Endothelial cell of umbilical vein (primary cell): ENCODE measurements around the gene ADCY5. TPM values are rescaled to one million over a fixed set of nuclear protein-coding genes. Genes with fewer than 3 reads are reported as not detected.

Experiments
- BruUV-seq: library from RNA; stranded (reverse); fragments of 400-500 nt; replicated peaks from 2 replicates; lab custom pipeline; 2021; lab: Mats Ljungman, UMichigan
- CTCF ChIA-PET: fragments of 300-600, 350-600 bp; sonication (Branson Sonifier 250); formaldehyde crosslinking; loops from one replicate; lab custom pipeline; 2021; ENCODE audit warnings: antibody characterized with exemption, inconsistent platforms; lab: Charles Lee
- POLR2A ChIA-PET: fragments of 300-600, 350-600 bp; sonication (Branson Sonifier 250); formaldehyde crosslinking; loops from one replicate; lab custom pipeline; 2021; ENCODE audit warnings: antibody characterized with exemption, inconsistent platforms; lab: Charles Lee
- DNase-seq: peaks from one replicate; pipeline ENCODE4 v3.0.0-alpha.2; 2011; ENCODE audit warnings: low read depth, low spot score
- FAIRE-seq: peaks from 2 replicates; lab custom pipeline; 2011; peaks lifted over from hg19 to GRCh38; lab: Jason Lieb, UNC
- H2AFZ ChIP-seq: 2 replicates; pipeline ENCODE4 v1.6.0; 2012; ENCODE audit warnings: low read depth, low read length, control low read depth, inconsistent platforms
- H3K27ac ChIP-seq: 2 replicates; pipeline ENCODE4 v1.5.1; 2011; ENCODE audit warnings: low read depth, mild to moderate bottlenecking, control low read depth, low read length, moderate library complexity; ENCODE audit not compliant: insufficient read depth
- H3K27me3 ChIP-seq, 2 experiments: 2 replicates each; pipeline versions ENCODE4 v1.6.0 to v1.6.1; 2011; ENCODE audit warnings: low read length in 2 of 2, mixed read lengths in 1 of 2; ENCODE audit not compliant: control insufficient read depth in 2 of 2, insufficient read depth in 2 of 2
- H3K36me3 ChIP-seq, 2 experiments: 2 replicates in 1 of 2; 3 replicates in 1 of 2; pipeline ENCODE4 v1.5.1; 2011; ENCODE audit warnings: low read length in 2 of 2, mild to moderate bottlenecking in 1 of 2, moderate library complexity in 1 of 2; ENCODE audit not compliant: control insufficient read depth in 2 of 2, insufficient read depth in 2 of 2; ENCODE audit errors: extremely low read depth in 1 of 2
- H3K4me1 ChIP-seq: 3 replicates; pipeline ENCODE4 v1.5.1; 2011; ENCODE audit warnings: mild to moderate bottlenecking, low read length; ENCODE audit not compliant: control insufficient read depth, insufficient read depth; ENCODE audit errors: extremely low read depth
- H3K4me2 ChIP-seq: 2 replicates; pipeline ENCODE4 v1.6.1; 2011; ENCODE audit warnings: low read length, control low read depth, mixed read lengths; ENCODE audit not compliant: insufficient read depth
- H3K4me3 ChIP-seq, 3 experiments: fragments of 200-600 bp in 1 of 3; sonication (generic), shearing (Covaris generic) in 1 of 3; replicated peaks in 1 of 3; 2 replicates each; pipeline ENCODE4 v1.5.1; 2011 to 2016; ENCODE audit warnings: control low read depth in 3 of 3, low read length in 3 of 3, mild to moderate bottlenecking in 2 of 3, inconsistent platforms in 1 of 3, low read depth in 1 of 3, moderate library complexity in 1 of 3; ENCODE audit not compliant: insufficient read depth in 1 of 3
- H3K79me2 ChIP-seq: 2 replicates; pipeline ENCODE4 v1.6.0; 2012; ENCODE audit warnings: low read length, inconsistent platforms; ENCODE audit not compliant: control insufficient read depth, insufficient read depth
- H3K9ac ChIP-seq: replicated peaks from 2 replicates; pipeline ENCODE3; 2011; ENCODE audit warnings: low read length, control low read depth; ENCODE audit not compliant: insufficient read depth; ENCODE audit errors: extremely low read depth
- H3K9me1 ChIP-seq: replicated peaks from 3 replicates; pipeline ENCODE4 v1.6.0; 2011; ENCODE audit warnings: mild to moderate bottlenecking, low read length; ENCODE audit not compliant: control insufficient read depth, insufficient read depth; ENCODE audit errors: extremely low read depth
- H3K9me3 ChIP-seq: replicated peaks from 2 replicates; pipeline ENCODE4 v1.5.1; 2012; ENCODE audit warnings: low read length, inconsistent platforms; ENCODE audit not compliant: control insufficient read depth, insufficient read depth
- H4K20me1 ChIP-seq: replicated peaks from 2 replicates; pipeline ENCODE3; 2011; ENCODE audit warnings: mild to moderate bottlenecking, low read length; ENCODE audit not compliant: control insufficient read depth, insufficient read depth; ENCODE audit errors: extremely low read depth
- CTCF ChIP-seq, 2 donors: IDR thresholded peaks; 1 replicate in 1 of 2; 2 replicates in 1 of 2; pipeline ENCODE4 v1.5.1; 2011; ENCODE audit warnings: low read length in 2 of 2, mild to moderate bottlenecking in 2 of 2, moderate library complexity in 2 of 2, control low read depth in 1 of 2, inconsistent platforms in 1 of 2, low read depth in 1 of 2; ENCODE audit not compliant: insufficient read depth in 1 of 2; ENCODE audit errors: extremely low read depth in 1 of 2
- FOS ChIP-seq: IDR thresholded peaks from 2 replicates; pipeline ENCODE4 v1.6.1; 2011; ENCODE audit warnings: mild to moderate bottlenecking, low read length, moderate library complexity, borderline replicate concordance; ENCODE audit not compliant: insufficient read depth
- JUN ChIP-seq: IDR thresholded peaks from 2 replicates; pipeline ENCODE4 v1.6.1; 2011; ENCODE audit warnings: borderline replicate concordance, low read depth; ENCODE audit not compliant: insufficient read length, insufficient read depth
- POLR2A ChIP-seq: IDR thresholded peaks from 2 replicates; pipeline ENCODE4 v1.6.1; 2012; ENCODE audit warnings: low read depth, mild to moderate bottlenecking, control low read depth, low read length
- dilution Hi-C: fragments of 300-500 bp; cut with MboI; formaldehyde crosslinking; loops from one replicate; pipeline ENCODE4 v1.15.0; 2019; ENCODE audit warnings: low sequenced_read_pairs; ENCODE audit not compliant: extremely low pct_ligation_motif_present
- intact Hi-C: fragments of 100-400 bp; cut with micrococcal nuclease; formaldehyde crosslinking; loops from one replicate; pipeline ENCODE4 v1.10.0; 2022
- polyA plus RNA-seq, 4 experiments: library from polyadenylated mRNA; depleted of rRNA in 3 of 4; stranded (reverse) in 3 of 4; unstranded in 1 of 4; fragments of >200 nt; gene quantifications; 2 replicates each; pipeline versions ENCODE4 v1.2.1 to v1.2.3, GENCODE V29; 2011 to 2012; ENCODE audit warnings: missing spikeins in 1 of 4
- total RNA-seq: library from RNA; stranded (reverse); gene quantifications from 2 replicates; pipeline ENCODE4 v1.2.3, GENCODE V29; 2021

ADCY5 gene
- total and polyA plus RNA-seq, 2 donors (not counting 3 experiments of a cell fraction or from before 2014, with no cell fraction given) = 0.01 TPM; not detected in 1

GRCh38 chr3:123287051-123287961 is 161.6 kb downstream of the ADCY5 start:
- Histone ChIP-seq H3K4me2 (no peak overlapping the region), H3K79me2 (no peaks in the 10 kb centered on the region), H3K9me1 (no peaks in the 10 kb centered on the region), H3K4me3 (no peak overlapping the region), H3K4me1 (no peaks in the 10 kb centered on the region), H3K9ac (no peak overlapping the region), H3K27ac (no peak overlapping the region), H4K20me1 (no peaks in the 10 kb centered on the region), H2AFZ (no peak overlapping the region), H3K36me3 (no peaks in the 10 kb centered on the region), H3K27me3 (no peaks in the 10 kb centered on the region), H3K9me3 (no peaks in the 10 kb centered on the region)
- ChIA-PET CTCF (interaction anchor here (0.9 to 4.4 kb wide), 4 partner anchors 34 to 273 kb away, joined by 3 to 24 read pairs (median 3); partner anchors contain the start of gene SEC22A), POLR2A (no interaction called here)
- FAIRE-seq (no peak), DNase-seq (no peak)
- dilution Hi-C loops (no loop called here), intact Hi-C loops (no loop called here)
- no TSS peak for BruUV-seq
- TF ChIP-seq CTCF (IDR thresholded peaks at IDR 0.05; ENCODE audit: extremely low read depth in 1 of 2, insufficient read depth in 1 of 2, low read depth in 1 of 2, low read length in 2 of 2) = no peak
- TF ChIP-seq POLR2A = no peak
- no peak for TF ChIP-seq JUN
- no peak for TF ChIP-seq FOS
